ENCODE data around the gene PTPN2.

- TF ChIP-seq RAD21 (IDR thresholded peaks at IDR 0.05; ENCODE audit: low read length) (no peak), ELK1 (IDR thresholded peaks at IDR 0.05; ENCODE audit: borderline replicate concordance, low read depth, low read length) (no peak), CTCF (conservative IDR thresholded peaks at IDR 0.05; ENCODE audit: low read depth, low read length) (no peak), MAZ (IDR thresholded peaks at IDR 0.05; ENCODE audit: borderline replicate concordance, low read depth, low read length) (no peak), POLR2A (IDR thresholded peaks at IDR 0.05; ENCODE audit: low read depth, low read length) (no peak), SMC3 (IDR thresholded peaks at IDR 0.05; ENCODE audit: low read depth, low read length) (no peak), FOS (IDR thresholded peaks at IDR 0.05; ENCODE audit: low read depth, low read length) (no peak), RFX5 (IDR thresholded peaks at IDR 0.05; ENCODE audit: low read depth, low read length) (no peak), CHD1 (IDR thresholded peaks at IDR 0.05; ENCODE audit: low read depth, low read length) (no peak)
Observed at GRCh38 chr18:12882453-12883371, 1.3 kb downstream of the PTPN2 start.
